Keratinocyte (primary cell): ENCODE results near the gene SNX15. TPM values are rescaled to one million over a fixed set of nuclear protein-coding genes. Genes with fewer than 3 reads are reported as not detected.

Experiments
- DNase-seq: peaks from one replicate; pipeline ENCODE4 v3.0.0-alpha.2; 2011; ENCODE audit warnings: low read depth, missing footprints, low spot score
- FAIRE-seq: peaks from 2 replicates; lab custom pipeline; 2011; peaks lifted over from hg19 to GRCh38; lab: Jason Lieb, UNC
- H2AFZ ChIP-seq: 2 replicates; pipeline ENCODE4 v1.6.0; 2012; ENCODE audit warnings: low read length, control low read depth, inconsistent platforms; ENCODE audit not compliant: control insufficient read depth
- H3K27ac ChIP-seq: 2 replicates; pipeline ENCODE4 v1.5.1; 2011; ENCODE audit warnings: low read length; ENCODE audit not compliant: control insufficient read depth, insufficient read depth
- H3K27me3 ChIP-seq: 3 replicates; pipeline ENCODE4 v1.6.0; 2011; ENCODE audit warnings: low read length; ENCODE audit not compliant: control insufficient read depth, insufficient read depth; ENCODE audit errors: extremely low read depth
- H3K36me3 ChIP-seq, 2 experiments: 2 replicates in 1 of 2; 3 replicates in 1 of 2; pipeline ENCODE4 v1.5.1; 2011; ENCODE audit warnings: low read length in 2 of 2, mild to moderate bottlenecking in 1 of 2; ENCODE audit not compliant: control insufficient read depth in 2 of 2, insufficient read depth in 2 of 2; ENCODE audit errors: extremely low read depth in 1 of 2
- H3K4me1 ChIP-seq: 3 replicates; pipeline ENCODE4 v1.5.1; 2011; ENCODE audit warnings: low read length; ENCODE audit not compliant: control insufficient read depth, insufficient read depth; ENCODE audit errors: extremely low read depth
- H3K4me2 ChIP-seq: 3 replicates; pipeline ENCODE4 v1.6.0; 2011; ENCODE audit warnings: low read depth, low read length; ENCODE audit not compliant: control insufficient read depth, insufficient read depth; ENCODE audit errors: extremely low read depth
- H3K4me3 ChIP-seq, 3 experiments: fragments of 200-600 bp in 1 of 3; sonication (generic) in 1 of 3; 2 replicates in 2 of 3; 3 replicates in 1 of 3; pipeline ENCODE4 v1.5.1; 2011 to 2016; ENCODE audit warnings: low read length in 3 of 3, mild to moderate bottlenecking in 3 of 3, control low read depth in 2 of 3, inconsistent platforms in 1 of 3, low read depth in 1 of 3, mixed read lengths in 1 of 3, mixed run types in 1 of 3, moderate library complexity in 1 of 3; ENCODE audit not compliant: control insufficient read depth in 2 of 3, insufficient read depth in 2 of 3; ENCODE audit errors: extremely low read depth in 1 of 3
- H3K79me2 ChIP-seq: 2 replicates; pipeline ENCODE4 v1.6.0; 2012; ENCODE audit warnings: low read length; ENCODE audit not compliant: control insufficient read depth, insufficient read depth
- H3K9ac ChIP-seq: 3 replicates; pipeline ENCODE4 v1.6.0; 2011; ENCODE audit warnings: low read length; ENCODE audit not compliant: control insufficient read depth, insufficient read depth; ENCODE audit errors: extremely low read depth
- H3K9me1 ChIP-seq: 3 replicates; pipeline ENCODE4 v1.6.0; 2011; ENCODE audit warnings: low read length; ENCODE audit not compliant: control insufficient read depth, insufficient read depth; ENCODE audit errors: extremely low read depth
- H3K9me3 ChIP-seq: 2 replicates; pipeline ENCODE4 v1.5.1; 2012; ENCODE audit warnings: low read depth, low read length; ENCODE audit not compliant: control insufficient read depth
- H4K20me1 ChIP-seq: 3 replicates; pipeline ENCODE4 v1.6.0; 2011; ENCODE audit warnings: low read length; ENCODE audit not compliant: control insufficient read depth, insufficient read depth; ENCODE audit errors: extremely low read depth
- CTCF ChIP-seq, 3 experiments: IDR thresholded peaks in 1 of 3; conservative IDR thresholded peaks in 1 of 3; optimal IDR thresholded peaks in 1 of 3; 2 replicates in 2 of 3; 3 replicates in 1 of 3; pipeline versions ENCODE3 to v1.5.1; 2011; ENCODE audit warnings: low read length in 3 of 3, mild to moderate bottlenecking in 3 of 3, moderate library complexity in 2 of 3, control low read depth in 1 of 3, inconsistent platforms in 1 of 3; ENCODE audit not compliant: insufficient read depth in 2 of 3; ENCODE audit errors: extremely low read depth in 1 of 3
- EZH2 ChIP-seq: IDR thresholded peaks from one replicate; pipeline ENCODE4 v1.6.1; 2012; ENCODE audit warnings: inconsistent platforms, mild to moderate bottlenecking, low read length, moderate library complexity
- dilution Hi-C: fragments of 300-500 bp; cut with MboI; formaldehyde crosslinking; loops from one replicate; pipeline ENCODE4 v1.7.0; 2020; ENCODE audit warnings: low sequenced_read_pairs; ENCODE audit not compliant: extremely low pct_ligation_motif_present
- polyA plus RNA-seq, 5 experiments: library from polyadenylated mRNA; depleted of rRNA in 3 of 5; stranded (reverse) in 3 of 5; stranded (forward) in 1 of 5; unstranded in 1 of 5; fragments of >200 nt; gene quantifications; 1 replicate in 1 of 5; 2 replicates in 3 of 5; 3 replicates in 1 of 5; pipeline versions ENCODE4 v1.2.1 to v1.2.3, GENCODE V29; 2011 to 2012; ENCODE audit warnings: missing spikeins in 2 of 5, low read depth in 1 of 5, low replicate concordance in 1 of 5

SNX15 gene
- polyA plus RNA-seq, 1 donor (not counting 4 experiments of a cell fraction or from before 2014, with no cell fraction given): 1.8 TPM

- Histone ChIP-seq H2AFZ (no peak overlapping the region), H3K9ac (no peak overlapping the region), H3K9me3 (no peaks in the 10 kb centered on the region), H3K4me2 (no peak overlapping the region), H4K20me1 (no peaks in the 10 kb centered on the region), H3K9me1 (peaks cover 2% of the 10 kb centered on the region), H3K36me3 (peaks cover 13 to 18% of the 10 kb centered on the region in 2 experiments), H3K4me3 (no peak overlapping the region), H3K27me3 (no peaks in the 10 kb centered on the region), H3K79me2 (peaks cover 8% of the 10 kb centered on the region), H3K27ac (no peak overlapping the region), H3K4me1 (peaks cover 8% of the 10 kb centered on the region)
- dilution Hi-C loops: no loop called here
- FAIRE-seq: no peak
- TF ChIP-seq CTCF (optimal IDR thresholded peaks at IDR 0.05 in 1 of 3, IDR thresholded peaks at IDR 0.05 in 1 of 3, conservative IDR thresholded peaks at IDR 0.05 in 1 of 3; ENCODE audit: extremely low read depth in 1 of 3, insufficient read depth in 2 of 3, low read length in 3 of 3): no peak
- no peak for TF ChIP-seq EZH2
- no peak for DNase-seq
Measured at GRCh38 chr11:65016705-65017104, 10.5 kb upstream of the SNX15 start.

GRCh38 chr11:65017937-65018336 lies 9.3 kb upstream of the SNX15 start:
- dilution Hi-C loops: no loop called here
- Histone ChIP-seq H3K27me3 (no peaks in the 10 kb centered on the region), H3K4me2 (no peak overlapping the region), H3K27ac (no peak overlapping the region), H3K9me1 (peaks cover 2% of the 10 kb centered on the region), H3K4me1 (peaks cover 7% of the 10 kb centered on the region), H4K20me1 (no peaks in the 10 kb centered on the region), H3K36me3 (peaks cover 13 to 18% of the 10 kb centered on the region in 2 experiments), H3K4me3 (no peak overlapping the region), H2AFZ (no peak overlapping the region), H3K9ac (no peak overlapping the region), H3K79me2 (peaks cover 8% of the 10 kb centered on the region), H3K9me3 (no peaks in the 10 kb centered on the region)
- TF ChIP-seq CTCF (optimal IDR thresholded peaks at IDR 0.05 in 1 of 3, IDR thresholded peaks at IDR 0.05 in 1 of 3, conservative IDR thresholded peaks at IDR 0.05 in 1 of 3; ENCODE audit: extremely low read depth in 1 of 3, insufficient read depth in 2 of 3, low read length in 3 of 3) (no peak), EZH2 (no peak)
- FAIRE-seq: no peak
- no peak for DNase-seq
